ENCODE data around the gene WDR90.

WDR90 gene

DNA sequence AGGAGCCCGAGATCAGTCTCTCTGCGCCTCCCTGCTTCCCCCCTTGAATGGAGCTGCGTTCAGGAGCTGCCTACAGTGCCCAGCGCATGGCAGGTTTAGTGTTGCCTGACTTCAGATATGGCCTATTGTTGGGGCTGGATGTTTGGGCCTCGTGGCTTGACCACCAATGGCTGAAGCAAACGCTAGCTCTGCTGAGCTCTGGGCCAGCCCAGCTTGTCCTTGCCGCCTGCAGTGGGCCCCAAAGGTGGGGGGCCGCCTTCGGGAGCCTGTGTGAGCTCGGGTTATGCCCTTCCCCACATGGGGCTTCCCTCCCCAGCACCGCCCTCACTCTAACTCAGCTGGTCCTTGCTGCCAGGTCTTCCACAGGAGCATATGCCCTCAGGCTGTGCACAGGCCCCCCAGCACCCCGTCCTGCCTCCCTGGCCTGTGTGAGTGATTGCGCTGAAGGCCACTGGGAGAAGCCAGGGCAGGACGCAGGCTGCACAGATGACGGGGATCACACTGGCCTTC is 11.1 kb upstream of the WDR90 start:
- H2AFZ ChIP-seq (ENCODE audit: low read length): no peak overlapping the region
- no peak overlapping the region for H3K9ac ChIP-seq (ENCODE audit: low read length)
- no peaks in the 10 kb centered on the region for H3K9me3 ChIP-seq (ENCODE audit: low read length)
- TF ChIP-seq, protein P1, sequence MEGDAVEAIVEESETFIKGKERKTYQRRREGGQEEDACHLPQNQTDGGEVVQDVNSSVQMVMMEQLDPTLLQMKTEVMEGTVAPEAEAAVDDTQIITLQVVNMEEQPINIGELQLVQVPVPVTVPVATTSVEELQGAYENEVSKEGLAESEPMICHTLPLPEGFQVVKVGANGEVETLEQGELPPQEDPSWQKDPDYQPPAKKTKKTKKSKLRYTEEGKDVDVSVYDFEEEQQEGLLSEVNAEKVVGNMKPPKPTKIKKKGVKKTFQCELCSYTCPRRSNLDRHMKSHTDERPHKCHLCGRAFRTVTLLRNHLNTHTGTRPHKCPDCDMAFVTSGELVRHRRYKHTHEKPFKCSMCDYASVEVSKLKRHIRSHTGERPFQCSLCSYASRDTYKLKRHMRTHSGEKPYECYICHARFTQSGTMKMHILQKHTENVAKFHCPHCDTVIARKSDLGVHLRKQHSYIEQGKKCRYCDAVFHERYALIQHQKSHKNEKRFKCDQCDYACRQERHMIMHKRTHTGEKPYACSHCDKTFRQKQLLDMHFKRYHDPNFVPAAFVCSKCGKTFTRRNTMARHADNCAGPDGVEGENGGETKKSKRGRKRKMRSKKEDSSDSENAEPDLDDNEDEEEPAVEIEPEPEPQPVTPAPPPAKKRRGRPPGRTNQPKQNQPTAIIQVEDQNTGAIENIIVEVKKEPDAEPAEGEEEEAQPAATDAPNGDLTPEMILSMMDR (IDR thresholded peaks at IDR 0.05; ENCODE audit: low read length): no peak
- TF ChIP-seq EZH2 (IDR thresholded peaks at IDR 0.05; ENCODE audit: borderline replicate concordance, low read length): no peak
- no peak overlapping the region for H3K4me3 ChIP-seq (ENCODE audit: low read depth, low read length, poor library complexity, severe bottlenecking)
- no peaks in the 10 kb centered on the region for H3K79me2 ChIP-seq (ENCODE audit: insufficient read depth, low read length)
- no peaks in the 10 kb centered on the region for H3F3A ChIP-seq (ENCODE audit: insufficient read depth, low read length)
- H3K4me1 ChIP-seq (ENCODE audit: insufficient read depth, low read length, severe bottlenecking): peaks cover 43% of the 10 kb centered on the region
- H3K36me3 ChIP-seq (ENCODE audit: insufficient read depth, low read length): no peaks in the 10 kb centered on the region; the same call in 1 of the 2 replicates
- H3K27ac ChIP-seq (ENCODE audit: low read depth, low read length, poor library complexity, severe bottlenecking): peak overlapping the region; percentile 7
- H3K9me2 ChIP-seq (ENCODE audit: low read depth, low read length): no peaks in the 10 kb centered on the region
- H3K4me2 ChIP-seq (ENCODE audit: low read length): no peak overlapping the region
- no peaks in the 10 kb centered on the region for H3K27me3 ChIP-seq (ENCODE audit: insufficient read depth, low read length)
- H4K20me1 ChIP-seq (ENCODE audit: insufficient read depth, low read length): no peaks in the 10 kb centered on the region

DNA sequence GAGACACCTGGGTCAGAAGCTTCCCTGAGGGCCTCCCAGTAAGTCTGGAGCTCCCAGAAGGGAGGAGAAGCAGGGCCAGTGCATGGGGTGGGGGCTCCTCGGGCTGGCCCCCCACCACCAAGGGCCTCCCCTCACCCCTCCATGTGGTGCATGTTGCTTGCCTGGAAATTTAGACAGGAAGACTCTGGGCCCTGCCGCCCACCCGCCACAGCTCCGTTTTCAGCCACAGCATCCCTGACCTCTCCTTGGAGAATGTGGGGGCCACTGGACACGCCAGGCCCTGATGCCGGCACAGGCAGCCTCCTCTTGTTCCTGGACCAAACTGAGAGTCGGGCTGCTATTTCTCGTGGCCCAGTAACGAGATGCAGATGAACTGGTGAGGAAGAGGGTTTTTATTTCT is 10.3 kb upstream of the WDR90 start:
- H4K20me1 ChIP-seq (ENCODE audit: insufficient read depth, low read length): no peaks in the 10 kb centered on the region
- no peaks in the 10 kb centered on the region for H3K79me2 ChIP-seq (ENCODE audit: insufficient read depth, low read length)
- H3F3A ChIP-seq (ENCODE audit: insufficient read depth, low read length): no peaks in the 10 kb centered on the region
- H3K9ac ChIP-seq (ENCODE audit: low read length): peak overlapping the region; percentile 6; the same call in 1 of the 2 replicates
- H3K9me3 ChIP-seq (ENCODE audit: low read length): no peaks in the 10 kb centered on the region
- TF ChIP-seq, protein P1 (IDR thresholded peaks at IDR 0.05; ENCODE audit: low read length): no peak
- no peak for TF ChIP-seq EZH2 (IDR thresholded peaks at IDR 0.05; ENCODE audit: borderline replicate concordance, low read length)
- H3K9me2 ChIP-seq (ENCODE audit: low read depth, low read length): no peaks in the 10 kb centered on the region
- H3K36me3 ChIP-seq (ENCODE audit: insufficient read depth, low read length): no peaks in the 10 kb centered on the region; the same call in 1 of the 2 replicates
- H3K4me1 ChIP-seq (ENCODE audit: insufficient read depth, low read length, severe bottlenecking): peaks cover 45% of the 10 kb centered on the region
- H2AFZ ChIP-seq (ENCODE audit: low read length): no peak overlapping the region
- H3K27ac ChIP-seq (ENCODE audit: low read depth, low read length, poor library complexity, severe bottlenecking): peak overlapping the region; percentile 84
- H3K4me2 ChIP-seq (ENCODE audit: low read length): 0 out of 2 replicates have a peak overlapping the region, but pooled peaks have one; percentile 13
- no peaks in the 10 kb centered on the region for H3K27me3 ChIP-seq (ENCODE audit: insufficient read depth, low read length)
- no peak overlapping the region for H3K4me3 ChIP-seq (ENCODE audit: low read depth, low read length, poor library complexity, severe bottlenecking)

DNA sequence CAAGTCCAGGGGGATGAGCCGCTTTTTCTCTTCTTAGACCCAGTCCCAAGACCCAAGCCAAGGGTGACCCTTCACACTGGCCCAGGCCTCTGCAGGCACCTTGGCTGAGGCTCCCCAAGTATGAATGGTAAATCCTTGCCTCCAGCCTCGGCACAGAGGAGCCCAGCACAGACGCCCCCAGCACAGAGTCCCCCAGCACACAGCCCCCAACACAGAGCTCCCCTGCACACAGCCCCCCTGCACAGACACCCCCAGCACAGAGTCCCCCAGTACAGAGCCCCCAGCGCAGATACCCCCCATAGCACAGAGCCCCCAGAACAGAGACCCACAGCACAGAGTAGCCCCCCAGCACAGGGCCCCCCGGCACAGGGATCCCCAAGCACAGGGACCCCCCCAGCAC is 8.6 kb upstream of the WDR90 start:
- H3K27me3 ChIP-seq (ENCODE audit: insufficient read depth, low read length): no peaks in the 10 kb centered on the region
- no peak for TF ChIP-seq EZH2 (IDR thresholded peaks at IDR 0.05; ENCODE audit: borderline replicate concordance, low read length)
- TF ChIP-seq, protein P1 (IDR thresholded peaks at IDR 0.05; ENCODE audit: low read length): no peak
- no peak overlapping the region; the same call in 1 of the 2 replicates for H3K9ac ChIP-seq (ENCODE audit: low read length)
- no peaks in the 10 kb centered on the region for H3K9me3 ChIP-seq (ENCODE audit: low read length)
- peaks cover 40% of the 10 kb centered on the region for H3K4me1 ChIP-seq (ENCODE audit: insufficient read depth, low read length, severe bottlenecking)
- peak overlapping the region; percentile 20 for H3K27ac ChIP-seq (ENCODE audit: low read depth, low read length, poor library complexity, severe bottlenecking)
- H3K79me2 ChIP-seq (ENCODE audit: insufficient read depth, low read length): no peaks in the 10 kb centered on the region
- H3K9me2 ChIP-seq (ENCODE audit: low read depth, low read length): no peaks in the 10 kb centered on the region
- peak overlapping the region; percentile 80 for H3K4me3 ChIP-seq (ENCODE audit: low read depth, low read length, poor library complexity, severe bottlenecking)
- peaks cover 5% of the 10 kb centered on the region; the same call in 1 of the 2 replicates for H3K36me3 ChIP-seq (ENCODE audit: insufficient read depth, low read length)
- peak overlapping the region; percentile 82; the same call in 1 of the 2 replicates for H3K4me2 ChIP-seq (ENCODE audit: low read length)
- no peaks in the 10 kb centered on the region for H3F3A ChIP-seq (ENCODE audit: insufficient read depth, low read length)
- H4K20me1 ChIP-seq (ENCODE audit: insufficient read depth, low read length): no peaks in the 10 kb centered on the region
- H2AFZ ChIP-seq (ENCODE audit: low read length): no peak overlapping the region
